D341Med (cell line): ENCODE results near the gene PLA2G2C.
"Not testable (repeated sequence)": the region's sequence is repeated elsewhere in the genome, so short reads cannot be mapped to it uniquely, and the experiment has no call there.

Experiments used
- DNase-seq: peaks from one replicate; pipeline ENCODE4 v3.0.0; 2012; ENCODE audit warnings: low spot score

PLA2G2C gene, protein sequence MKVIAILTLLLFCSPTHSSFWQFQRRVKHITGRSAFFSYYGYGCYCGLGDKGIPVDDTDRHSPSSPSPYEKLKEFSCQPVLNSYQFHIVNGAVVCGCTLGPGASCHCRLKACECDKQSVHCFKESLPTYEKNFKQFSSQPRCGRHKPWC

GRCh38 chr1:20185834-20186782 lies at the start of gene PLA2G2C, which contains the start of gene UBXN10:
TSS of gene PLA2G2C (minus strand) at chr1:20186518. CDS start at chr1:20177363, 9,155 bp downstream.
TSS of gene UBXN10 (plus strand) at chr1:20186096. CDS start at chr1:20190562, 4,466 bp downstream.
- DNase-seq: no peak

GRCh38 chr1:20234788-20235535 lies 48.6 kb upstream of the PLA2G2C start:
- no peak for DNase-seq

DNA sequence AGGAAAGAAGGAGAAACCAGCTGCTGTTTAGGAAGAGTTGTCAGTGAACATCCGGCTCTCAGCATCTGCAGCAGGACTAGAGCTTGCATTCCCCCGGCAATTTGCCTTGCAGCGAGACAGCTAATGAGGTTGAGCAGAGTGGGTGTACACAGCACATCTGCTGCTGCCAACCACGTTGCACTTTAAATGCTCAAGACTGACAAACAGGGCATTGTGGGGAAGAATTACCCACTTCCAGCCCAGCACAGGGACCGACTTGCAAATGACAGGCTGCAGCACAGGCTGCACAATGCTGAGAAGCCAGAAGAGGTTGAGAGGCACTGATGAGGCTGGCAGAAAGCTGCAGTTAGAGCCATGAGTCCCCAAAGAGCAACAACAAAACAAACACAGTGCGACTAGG lies 47.5 kb upstream of the PLA2G2C start:
- no peak for DNase-seq

DNA sequence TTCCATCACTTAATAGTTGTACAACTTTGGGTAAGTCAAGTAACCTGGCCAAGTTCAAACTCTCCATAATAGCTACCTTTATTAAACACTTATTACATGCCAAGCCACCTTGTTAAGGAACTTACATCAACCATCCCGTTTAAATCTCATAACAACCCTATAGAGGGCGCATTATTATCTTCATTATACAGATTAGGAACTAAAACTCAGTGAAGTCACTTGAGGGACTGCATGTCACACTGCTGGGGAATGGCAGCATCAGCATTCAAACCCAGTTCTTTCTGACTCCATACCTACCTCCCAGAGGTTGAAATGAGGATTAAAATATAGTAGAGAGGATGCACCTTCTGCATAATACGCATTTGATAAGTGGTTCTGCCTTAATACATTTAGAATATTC lies 47.1 kb upstream of the PLA2G2C start:
- DNase-seq: no peak

DNA sequence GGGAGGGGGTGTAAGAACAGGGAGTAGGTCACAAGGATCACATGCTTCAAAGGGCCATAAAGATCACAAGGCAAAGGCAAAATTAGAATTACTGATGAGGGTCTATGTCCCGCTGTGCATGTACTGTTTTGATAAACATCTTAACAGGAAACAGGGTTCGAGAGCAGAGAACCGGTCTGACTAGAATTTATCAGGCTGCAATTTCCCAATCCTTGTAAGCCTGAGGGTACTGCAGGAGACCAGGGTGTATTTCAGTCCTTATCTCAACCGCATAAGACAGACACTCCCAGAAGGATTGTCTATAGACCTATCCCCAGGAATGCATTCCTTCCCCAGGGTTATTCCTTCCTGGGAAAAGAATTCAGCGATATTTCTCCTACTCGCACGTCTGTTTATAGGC lies 46.2 kb upstream of the PLA2G2C start:
- not testable (repeated sequence) for DNase-seq

DNA sequence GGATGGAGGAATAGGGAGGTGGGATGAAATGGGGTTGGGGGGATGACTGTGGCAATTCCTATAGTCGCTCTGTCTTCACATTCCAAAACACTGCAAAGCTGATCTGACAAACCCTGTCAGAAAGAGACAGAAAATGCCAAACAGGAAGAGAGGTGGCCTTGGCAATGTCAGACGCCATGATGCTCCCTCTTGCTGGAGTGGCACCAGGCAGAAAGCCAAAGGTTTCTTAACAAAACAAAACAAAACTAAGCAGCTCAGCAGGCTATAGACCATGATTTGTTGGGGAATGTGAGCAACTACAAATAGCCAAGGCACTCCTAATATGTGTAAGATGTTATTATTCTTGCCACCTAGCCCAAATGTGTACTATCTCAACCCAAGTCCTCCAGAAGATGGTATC lies 42.9 kb upstream of the PLA2G2C start:
- DNase-seq: no peak

- no peak for DNase-seq
These were observed 42.1 kb upstream of the PLA2G2C start for GRCh38 chr1:20228314-20228825.

DNA sequence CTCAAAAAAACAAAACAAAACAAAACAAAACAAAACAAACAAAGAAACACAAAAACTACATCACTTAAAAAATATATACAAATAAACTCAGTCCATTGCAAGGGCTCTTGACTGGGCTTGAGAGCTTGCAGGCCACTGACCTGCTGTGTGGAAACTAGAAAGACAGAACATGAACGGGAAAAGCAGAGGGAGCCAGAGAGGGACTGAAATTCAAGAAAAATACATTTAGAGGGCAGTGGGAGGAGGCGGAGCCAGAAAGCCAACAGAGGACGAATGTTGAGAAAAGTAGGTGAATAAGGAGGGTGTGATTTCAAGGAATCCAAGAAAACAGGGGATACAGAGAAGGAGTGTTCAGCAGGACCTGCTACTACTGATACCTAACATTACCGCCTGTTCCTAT lies 41.4 kb upstream of the PLA2G2C start:
- no peak for DNase-seq

- DNase-seq: no peak
These were observed 38.2 kb upstream of the PLA2G2C start for GRCh38 chr1:20224546-20224945.

DNA sequence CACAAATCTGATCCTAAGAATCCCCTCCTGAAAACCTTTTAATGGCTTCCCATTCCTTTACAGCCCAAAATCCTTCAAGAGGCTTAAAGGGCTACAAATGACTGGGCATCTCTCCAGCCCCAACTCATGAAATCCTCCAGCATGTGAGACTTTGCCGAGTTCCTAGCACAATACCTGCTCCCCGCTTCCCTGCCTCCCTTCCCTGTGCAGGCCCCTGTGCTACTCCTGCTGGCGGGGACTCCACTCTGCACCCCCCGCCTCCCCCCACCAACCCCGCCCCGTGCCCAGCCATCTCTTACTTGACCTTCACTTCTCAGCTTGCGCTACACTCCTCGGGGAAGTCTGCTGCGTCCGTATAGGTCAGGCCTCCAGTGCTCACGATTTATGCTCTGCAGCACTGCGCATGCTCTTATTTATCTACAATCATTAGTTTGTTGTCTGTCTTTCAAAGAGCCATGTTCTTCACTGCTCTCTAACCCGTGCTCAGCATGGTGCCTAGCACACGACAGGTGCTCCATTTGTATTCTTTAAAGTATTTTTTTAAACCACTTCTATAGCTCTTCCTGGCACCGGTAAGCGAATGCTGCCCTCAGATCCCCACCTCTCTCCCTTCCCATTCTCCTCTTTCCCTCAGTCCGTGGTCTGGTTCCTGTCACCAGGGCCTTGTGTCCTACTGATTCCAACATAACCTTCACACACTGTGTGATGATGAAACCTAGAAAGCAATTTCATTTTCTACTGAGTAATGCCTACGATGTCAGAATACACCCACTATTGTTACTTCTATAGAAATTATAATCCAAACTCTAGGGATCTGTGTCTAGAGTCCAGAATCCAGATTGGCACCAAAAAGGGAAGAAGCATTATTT lies 37.5 kb upstream of the PLA2G2C start:
- DNase-seq: no peak

GRCh38 chr1:20223106-20223505 lies 36.8 kb upstream of the PLA2G2C start:
- no peak for DNase-seq

DNA sequence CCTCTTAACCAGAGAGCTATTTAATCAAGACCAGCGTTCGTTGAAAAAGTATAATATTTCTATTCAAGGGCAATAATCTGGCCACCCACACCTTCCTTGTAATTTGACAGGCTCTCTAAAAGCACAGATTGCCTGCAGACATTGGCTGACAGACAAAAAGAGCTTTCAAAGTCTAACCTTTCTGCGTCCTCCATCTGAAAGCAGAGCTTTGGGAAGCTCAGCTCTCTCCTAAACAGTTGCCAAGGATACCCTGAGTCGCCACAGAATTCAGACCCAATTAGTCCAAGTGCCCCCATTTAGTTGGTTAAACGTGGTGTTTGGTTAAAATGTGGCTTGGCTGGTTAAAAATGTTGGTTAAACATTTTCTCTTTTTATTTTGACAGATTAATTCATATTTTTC lies 33.7 kb upstream of the PLA2G2C start:
- no peak for DNase-seq

GRCh38 chr1:20219053-20219452 lies 32.7 kb upstream of the PLA2G2C start:
- not testable (repeated sequence) for DNase-seq

GRCh38 chr1:20216574-20216973 lies 30.3 kb upstream of the PLA2G2C start:
- DNase-seq: no peak

DNA sequence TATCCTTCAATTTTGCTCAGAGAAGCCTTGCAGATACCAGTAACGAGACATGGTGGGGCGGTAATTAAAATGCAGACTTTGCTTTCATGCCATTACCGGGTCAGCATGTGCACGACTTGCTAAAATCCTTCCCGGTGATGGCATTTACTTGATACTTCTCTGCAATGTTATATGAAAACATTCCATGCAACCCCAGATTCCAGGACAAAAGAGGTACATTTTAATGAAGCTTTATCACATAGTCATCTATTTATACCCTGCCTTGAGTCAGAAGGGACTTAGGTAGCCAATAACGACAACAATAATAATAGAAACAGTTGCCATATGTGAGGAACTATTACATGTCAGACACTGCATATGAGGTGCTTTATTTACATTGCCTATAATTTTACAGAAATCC lies 29.4 kb upstream of the PLA2G2C start:
- no peak for DNase-seq

DNA sequence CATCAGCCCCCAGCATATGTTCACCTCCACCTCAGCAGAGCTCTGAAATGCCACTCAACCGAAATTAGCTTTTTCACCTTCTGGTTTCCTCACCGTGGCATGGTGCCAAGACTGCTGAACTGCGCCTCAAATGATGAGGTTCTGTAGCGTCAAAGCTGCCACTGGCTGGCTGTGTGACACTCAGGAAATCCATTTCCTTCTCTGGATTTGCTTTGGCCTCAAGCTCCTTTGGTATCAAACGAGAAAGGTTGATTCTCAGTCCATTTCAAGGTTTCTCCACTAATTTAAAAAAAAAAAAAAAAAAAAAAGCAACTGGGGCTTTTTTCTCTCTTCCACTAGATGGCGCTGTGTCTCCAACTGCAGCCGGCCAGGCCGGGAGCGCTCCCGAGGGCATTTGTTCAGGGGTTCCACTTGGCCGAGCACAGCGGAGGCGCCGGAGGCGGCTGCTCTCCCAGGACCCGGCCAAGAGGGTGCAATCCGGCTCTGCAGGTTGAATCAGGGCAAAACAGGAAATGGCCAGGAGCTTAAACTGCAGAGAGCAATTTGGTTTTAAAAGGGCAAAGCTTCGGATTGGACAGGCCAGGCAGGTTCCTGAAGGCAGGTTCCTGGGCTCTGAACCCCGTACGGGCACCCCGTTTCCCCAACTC lies 26.5 kb upstream of the PLA2G2C start:
- peak; percentile 86 for DNase-seq

DNA sequence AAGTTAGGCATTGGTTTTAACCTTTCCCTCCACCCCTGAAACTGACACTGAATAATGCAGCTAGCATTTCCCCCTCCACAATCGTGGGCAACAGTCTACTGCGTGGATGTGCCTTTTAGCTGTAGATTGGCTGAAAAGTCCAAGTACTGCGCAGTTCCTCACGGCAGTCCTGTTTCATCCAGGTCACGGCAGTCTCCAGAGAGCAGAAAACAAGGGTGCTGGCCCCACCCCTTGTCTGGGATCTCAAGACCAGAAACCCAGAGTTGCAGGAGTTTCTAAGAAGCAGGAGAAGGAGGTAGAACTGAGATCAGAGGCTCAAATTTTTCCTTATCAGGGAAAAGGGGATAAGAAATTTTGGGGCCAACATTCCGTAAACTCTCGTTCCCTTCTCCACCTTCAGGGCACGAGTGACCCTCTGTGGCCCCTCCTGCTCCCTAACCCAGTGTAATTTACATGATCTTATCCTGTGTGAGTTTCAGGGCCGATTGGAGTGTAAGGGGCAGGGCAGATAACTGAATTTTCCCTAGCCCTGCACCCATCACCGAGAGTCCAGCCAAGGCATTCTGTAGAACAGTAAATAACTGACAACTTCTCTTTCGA lies 25.9 kb upstream of the PLA2G2C start:
- DNase-seq: no peak

GRCh38 chr1:20211511-20211931 lies 25.2 kb upstream of the PLA2G2C start:
- no peak for DNase-seq

- DNase-seq: no peak
These were observed 24.6 kb upstream of the PLA2G2C start for GRCh38 chr1:20210736-20211460.

- no peak for DNase-seq
These were observed 23.2 kb upstream of the PLA2G2C start for GRCh38 chr1:20209471-20209870.
